ENCODE data around the gene IGF1. TPM values are rescaled to one million over a fixed set of nuclear protein-coding genes. Genes with fewer than 3 reads are reported as not detected.
A peak's percentile ranks its signal among the peaks of the same experiment; 100 is the strongest.

Gene IGF1
- polyA plus RNA-seq, 1 of the 3 experiments (the other 2 are of a cell fraction): 0.07 TPM

DNA sequence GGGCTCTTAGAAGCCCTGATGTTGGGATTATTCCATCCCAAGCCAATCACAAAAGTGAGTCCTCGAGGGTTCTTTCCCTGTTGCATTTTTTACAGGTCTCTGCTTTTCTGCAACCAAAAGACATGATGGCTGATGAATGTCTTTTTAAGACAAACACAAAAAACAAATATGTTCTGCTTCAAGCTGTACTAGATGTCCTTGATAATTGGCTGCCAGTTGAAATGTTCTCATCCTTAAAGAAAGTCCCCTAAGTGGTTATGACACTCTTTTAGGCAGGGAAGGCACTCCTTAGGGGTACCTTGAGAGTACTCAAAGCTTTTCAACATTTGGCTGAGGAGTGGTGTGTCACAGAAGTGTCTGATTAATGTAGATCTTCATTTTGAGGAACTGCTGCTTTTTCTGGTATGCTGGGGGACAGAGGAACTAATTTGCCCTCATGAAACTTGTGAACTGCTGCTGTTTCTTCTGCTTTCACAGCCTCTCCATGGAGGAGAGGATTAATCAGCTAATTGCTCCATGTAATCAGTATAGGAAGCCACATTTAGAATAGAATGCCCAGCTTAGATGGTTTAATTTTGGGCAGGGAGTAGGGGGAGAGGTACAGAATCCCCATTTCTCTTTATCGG, 22.8 kb upstream of the IGF1 start:
- H3F3A ChIP-seq (replicated peaks; ENCODE audit: insufficient read depth): no peaks in the 10 kb centered on the region
- no peaks in the 10 kb centered on the region for H3K4me1 ChIP-seq (ENCODE audit: control insufficient read depth in 1 of 2, insufficient read depth in 2 of 2, low read depth in 1 of 2, low read length in 1 of 2)
- no peaks in the 10 kb centered on the region for H4K20me1 ChIP-seq (ENCODE audit: insufficient read depth)
- 35% methylated on average over 2 of the region's 2 CpGs for WGBS (ENCODE audit: low lambda C conversion rate)
- no peaks in the 10 kb centered on the region for H3K9me3 ChIP-seq
- no peak overlapping the region for H3K9ac ChIP-seq
- no peaks in the 10 kb centered on the region for H3K9me2 ChIP-seq
- no peak overlapping the region for H3K27ac ChIP-seq (ENCODE audit: low read depth in 2 of 2, low read length in 1 of 2)
- no peak overlapping the region for H3K4me2 ChIP-seq
- no peak overlapping the region for H3K4me3 ChIP-seq (ENCODE audit: low read depth in 2 of 2, low read length in 1 of 2)
- ChIA-PET POLR2A (no interaction called here), CTCF (no interaction called here)
- no peaks in the 10 kb centered on the region for H3K79me2 ChIP-seq (ENCODE audit: insufficient read depth)
- 0 out of 2 replicates have a peak overlapping the region, but pooled peaks have one; percentile 23 for H2AFZ ChIP-seq (ENCODE audit: low read depth)
- no peaks in the 10 kb centered on the region for H3K36me3 ChIP-seq (replicated peaks in 1 of 2; ENCODE audit: control insufficient read depth in 1 of 2, insufficient read depth in 2 of 2, low read length in 1 of 2)
- TF ChIP-seq ELF1 (IDR thresholded peaks at IDR 0.05): no peak
- no peaks in the 10 kb centered on the region for H3K27me3 ChIP-seq (ENCODE audit: insufficient read depth)
- DNase-seq: no peak

DNA sequence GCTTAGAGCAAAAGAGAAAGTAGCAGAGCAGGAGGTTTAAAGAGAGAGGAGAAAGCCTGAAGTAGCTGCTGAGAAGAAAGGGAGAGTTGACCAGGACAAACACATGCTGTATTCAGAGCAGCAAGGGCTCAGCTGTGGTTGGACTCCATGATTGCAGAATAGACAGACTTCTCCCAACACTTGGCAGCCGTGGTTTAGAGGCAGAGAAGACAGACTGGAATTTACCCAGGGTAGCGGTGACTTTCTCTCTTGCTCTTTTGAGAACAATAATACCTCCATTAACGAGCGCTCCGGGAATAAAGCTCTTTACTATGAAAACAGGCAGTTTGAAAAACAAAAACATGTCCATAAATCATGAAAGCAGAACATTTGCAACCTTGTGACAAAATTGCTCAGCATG, 21.4 kb upstream of the IGF1 start:
- Histone ChIP-seq H3K4me3 (ENCODE audit: low read depth in 2 of 2, low read length in 1 of 2) (no peak overlapping the region; a peak in 1 of 4 replicates), H3K27me3 (ENCODE audit: insufficient read depth) (no peaks in the 10 kb centered on the region), H3F3A (replicated peaks; ENCODE audit: insufficient read depth) (no peaks in the 10 kb centered on the region), H2AFZ (ENCODE audit: low read depth) (peak overlapping the region; percentile 93), H3K9me3 (no peaks in the 10 kb centered on the region), H3K9me2 (no peaks in the 10 kb centered on the region), H3K9ac (no peak overlapping the region), H3K4me1 (ENCODE audit: control insufficient read depth in 1 of 2, insufficient read depth in 2 of 2, low read depth in 1 of 2, low read length in 1 of 2) (no peaks in the 10 kb centered on the region), H3K27ac (ENCODE audit: low read depth in 2 of 2, low read length in 1 of 2) (no peak overlapping the region), H4K20me1 (ENCODE audit: insufficient read depth) (no peaks in the 10 kb centered on the region), H3K36me3 (replicated peaks in 1 of 2; ENCODE audit: control insufficient read depth in 1 of 2, insufficient read depth in 2 of 2, low read length in 1 of 2) (no peaks in the 10 kb centered on the region), H3K4me2 (peak overlapping the region; percentile 49; the same call in 1 of the 2 replicates), H3K79me2 (ENCODE audit: insufficient read depth) (no peaks in the 10 kb centered on the region)
- DNase-seq: no peak
- no peak for TF ChIP-seq ELF1 (IDR thresholded peaks at IDR 0.05)
- TF ChIP-seq FOSL2 (IDR thresholded peaks at IDR 0.05; ENCODE audit: borderline replicate concordance, low read depth): no peak
- TF ChIP-seq POLR2AphosphoS5 (IDR thresholded peaks at IDR 0.05; ENCODE audit: low read depth, low read length): no peak
- no peak for TF ChIP-seq NRF1 (IDR thresholded peaks at IDR 0.05; ENCODE audit: low read depth, low read length)
- TF ChIP-seq FOXJ3 (CRISPR knock-in tag; IDR thresholded peaks at IDR 0.05): no peak
- TF ChIP-seq, protein P1, sequence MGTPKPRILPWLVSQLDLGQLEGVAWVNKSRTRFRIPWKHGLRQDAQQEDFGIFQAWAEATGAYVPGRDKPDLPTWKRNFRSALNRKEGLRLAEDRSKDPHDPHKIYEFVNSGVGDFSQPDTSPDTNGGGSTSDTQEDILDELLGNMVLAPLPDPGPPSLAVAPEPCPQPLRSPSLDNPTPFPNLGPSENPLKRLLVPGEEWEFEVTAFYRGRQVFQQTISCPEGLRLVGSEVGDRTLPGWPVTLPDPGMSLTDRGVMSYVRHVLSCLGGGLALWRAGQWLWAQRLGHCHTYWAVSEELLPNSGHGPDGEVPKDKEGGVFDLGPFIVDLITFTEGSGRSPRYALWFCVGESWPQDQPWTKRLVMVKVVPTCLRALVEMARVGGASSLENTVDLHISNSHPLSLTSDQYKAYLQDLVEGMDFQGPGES (IDR thresholded peaks at IDR 0.05; ENCODE audit: low read depth, low read length): no peak
- TF ChIP-seq FOXM1 (IDR thresholded peaks at IDR 0.05; ENCODE audit: low read depth): no peak
- TF ChIP-seq, protein P2, sequence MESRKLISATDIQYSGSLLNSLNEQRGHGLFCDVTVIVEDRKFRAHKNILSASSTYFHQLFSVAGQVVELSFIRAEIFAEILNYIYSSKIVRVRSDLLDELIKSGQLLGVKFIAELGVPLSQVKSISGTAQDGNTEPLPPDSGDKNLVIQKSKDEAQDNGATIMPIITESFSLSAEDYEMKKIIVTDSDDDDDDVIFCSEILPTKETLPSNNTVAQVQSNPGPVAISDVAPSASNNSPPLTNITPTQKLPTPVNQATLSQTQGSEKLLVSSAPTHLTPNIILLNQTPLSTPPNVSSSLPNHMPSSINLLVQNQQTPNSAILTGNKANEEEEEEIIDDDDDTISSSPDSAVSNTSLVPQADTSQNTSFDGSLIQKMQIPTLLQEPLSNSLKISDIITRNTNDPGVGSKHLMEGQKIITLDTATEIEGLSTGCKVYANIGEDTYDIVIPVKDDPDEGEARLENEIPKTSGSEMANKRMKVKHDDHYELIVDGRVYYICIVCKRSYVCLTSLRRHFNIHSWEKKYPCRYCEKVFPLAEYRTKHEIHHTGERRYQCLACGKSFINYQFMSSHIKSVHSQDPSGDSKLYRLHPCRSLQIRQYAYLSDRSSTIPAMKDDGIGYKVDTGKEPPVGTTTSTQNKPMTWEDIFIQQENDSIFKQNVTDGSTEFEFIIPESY (IDR thresholded peaks at IDR 0.05; ENCODE audit: borderline replicate concordance, low read depth): no peak
- no peak for TF ChIP-seq SIN3A (IDR thresholded peaks at IDR 0.05; ENCODE audit: borderline replicate concordance, low read depth, low read length)
- 31% methylated on average over 5 of the region's 5 CpGs for whole genome bisulfite sequencing (ENCODE audit: low lambda C conversion rate)
- POLR2A ChIA-PET: no interaction called here
- CTCF ChIA-PET: interaction anchor here (1.2 kb wide), 1 partner anchor 17 kb away, joined by 3 read pairs; no protein-coding TSS in a partner anchor

All from SK-N-SH (cell line).